K562 (cell line): Measurements from ENCODE around the gene VRK3. TPM values are rescaled to one million over a fixed set of nuclear protein-coding genes. Genes with fewer than 3 reads are reported as not detected.

Experiments used
- ATAC-seq: fragments of 200-7000 bp; cut with Tn5 transposase; 3 replicates; pipeline ENCODE4 v1.9.1; 2020; ENCODE audit warnings: moderate library complexity
- BruUV-seq: library from RNA; stranded (reverse); fragments of 400-500 nt; replicated peaks from 2 replicates; lab custom pipeline; 2021; lab: Mats Ljungman, UMichigan
- CTCF ChIA-PET: fragments of 300-600 bp; formaldehyde crosslinking; extraction: SDS; loops from one replicate; lab custom pipeline; 2021; ENCODE audit warnings: low intra/inter-chr PET ratio; lab: Yijun Ruan, JAX
- POLR2A ChIA-PET: fragments of 300-600, 350-650 bp; sonication (Branson Sonifier 250); formaldehyde crosslinking; extraction: SDS; loops from one replicate; lab custom pipeline; 2021; ENCODE audit warnings: antibody characterized with exemption, inconsistent platforms; lab: Yijun Ruan, JAX
- DNase-seq, 4 experiments: peaks; one replicate each; pipeline versions ENCODE4 v3.0.0 to v3.0.0-alpha.2; 2011 to 2018; ENCODE audit warnings: low spot score in 3 of 4, mixed read lengths in 3 of 4; ENCODE audit errors: extremely low read depth in 1 of 4
- FAIRE-seq: peaks from 2 replicates; lab custom pipeline; 2011; peaks lifted over from hg19 to GRCh38; lab: Jason Lieb, UNC
- H2AFZ ChIP-seq: 2 replicates; pipeline ENCODE4 v1.6.0; 2011; ENCODE audit warnings: low read depth, low read length, control low read depth, inconsistent platforms
- H3K27ac ChIP-seq: fragments of 200-600 bp; 3 replicates; pipeline ENCODE4 v1.8.0; 2011; ENCODE audit warnings: low read depth, mild to moderate bottlenecking, control low read depth, inconsistent platforms, low read length, moderate library complexity, mixed read lengths; ENCODE audit errors: extremely low read depth
- H3K27me3 ChIP-seq, 2 experiments: fragments of 300-600 bp in 1 of 2; 2 replicates in 1 of 2; 3 replicates in 1 of 2; pipeline versions ENCODE4 v1.6.0 to v1.8.0; 2011; ENCODE audit warnings: inconsistent platforms in 2 of 2, low read length in 2 of 2, mild to moderate bottlenecking in 1 of 2, mixed read lengths in 1 of 2, moderate library complexity in 1 of 2; ENCODE audit not compliant: control insufficient read depth in 2 of 2, insufficient read depth in 2 of 2
- H3K36me3 ChIP-seq: fragments of 300-600 bp; 3 replicates; pipeline ENCODE4 v1.8.0; 2011; ENCODE audit warnings: mild to moderate bottlenecking, low read length, inconsistent platforms; ENCODE audit not compliant: control insufficient read depth, insufficient read depth
- H3K4me1 ChIP-seq, 2 experiments: fragments of 200-600 bp in 1 of 2; replicated peaks in 1 of 2; 2 replicates in 1 of 2; 3 replicates in 1 of 2; pipeline versions ENCODE4 v1.5.1 to v1.8.0; 2011; ENCODE audit warnings: inconsistent platforms in 2 of 2, low read length in 2 of 2, mild to moderate bottlenecking in 1 of 2, mixed read lengths in 1 of 2, moderate library complexity in 1 of 2; ENCODE audit not compliant: control insufficient read depth in 2 of 2, insufficient read depth in 2 of 2
- H3K4me2 ChIP-seq: 2 replicates; pipeline ENCODE4 v1.6.1; 2011; ENCODE audit warnings: low read length, control low read depth, inconsistent platforms, mixed read lengths; ENCODE audit not compliant: insufficient read depth
- H3K4me3 ChIP-seq: fragments of 200-600 bp; sonication (generic), shearing (Covaris generic); 2 replicates; pipeline ENCODE4 v1.5.1; 2016; ENCODE audit warnings: control low read depth, inconsistent platforms
- H3K79me2 ChIP-seq: fragments of 200-600 bp; 3 replicates; pipeline ENCODE4 v1.8.0; 2011; ENCODE audit warnings: low read length, inconsistent platforms; ENCODE audit not compliant: control insufficient read depth, insufficient read depth
- H3K9ac ChIP-seq, 2 experiments: 2 replicates each; pipeline versions ENCODE4 v1.6.0 to v1.6.1; 2011; ENCODE audit warnings: low read depth in 2 of 2, low read length in 2 of 2, control low read depth in 1 of 2, inconsistent platforms in 1 of 2, mild to moderate bottlenecking in 1 of 2, mixed read lengths in 1 of 2; ENCODE audit not compliant: insufficient read depth in 1 of 2
- H3K9me1 ChIP-seq: one replicate; pipeline ENCODE4 v1.6.0; 2011; ENCODE audit warnings: inconsistent platforms, mild to moderate bottlenecking, low read length, moderate library complexity; ENCODE audit not compliant: control insufficient read depth, insufficient read depth
- H3K9me3 ChIP-seq: replicated peaks from 2 replicates; pipeline ENCODE4 v1.5.1; 2011; ENCODE audit warnings: low read depth, low read length, inconsistent platforms; ENCODE audit not compliant: control insufficient read depth, insufficient read depth
- H4K20me1 ChIP-seq: replicated peaks from 2 replicates; pipeline ENCODE4 v1.6.1; 2011; ENCODE audit warnings: low read length, inconsistent platforms, mixed read lengths; ENCODE audit not compliant: control insufficient read depth, insufficient read depth
- POLR2G ChIP-seq: fragments of 200-400 bp; formaldehyde crosslinking; IDR thresholded peaks from 2 replicates; pipeline ENCODE4 v1.6.1; 2017; ENCODE audit warnings: low read depth, mild to moderate bottlenecking, antibody characterized with exemption, low read length, moderate library complexity
- ZC3H4 ChIP-seq: sonication (generic); formaldehyde crosslinking; IDR thresholded peaks from 2 replicates; pipeline ENCODE4 v1.9.0; 2021; ENCODE audit warnings: missing genetic modification reagents, borderline replicate concordance
- ZNF121 ChIP-seq: sonication (generic); formaldehyde crosslinking; conservative IDR thresholded peaks from 2 replicates; pipeline ENCODE4 v1.8.0; 2022; ENCODE audit warnings: missing genetic modification reagents
- ZNF717 ChIP-seq: fragments of 250-450 bp; sonication (Bioruptor Pico); IDR thresholded peaks from 2 replicates; pipeline ENCODE4 v1.5.0; 2021
- WGBS: fragments of 100-300 bp; shearing (Covaris generic); methylation state at CpG from one replicate; pipeline ENCODE4 v1.1.6; 2016; ENCODE audit warnings: low coverage, mixed read lengths; ENCODE audit not compliant: insufficient coverage; ENCODE audit errors: missing lambda C conversion rate; 5-methylcytosine and 5-hydroxymethylcytosine counted together
- in situ Hi-C: fragments of 300-500 bp; cut with MboI; formaldehyde crosslinking; loops from 4 replicates; pipeline ENCODE4 v1.15.0; 2018; ENCODE audit warnings: inconsistent platforms, mixed read lengths
- intact Hi-C: fragments of 100-400 bp; cut with micrococcal nuclease; formaldehyde crosslinking; loops from 2 replicates; pipeline ENCODE4 v1.14.2; 2022
- polyA plus RNA-seq, 8 experiments: library from polyadenylated mRNA; depleted of rRNA in 4 of 8; stranded (reverse) in 5 of 8; unstranded in 3 of 8; fragments of >200 nt; fragmentation: Nextera tagmentation in 2 of 8; fragmentation: Illumina TruSeq in 1 of 8; extraction: Ambion mirVana in 2 of 8; extraction: Trizol in 1 of 8; gene quantifications; 2 replicates each; pipeline versions ENCODE4 v1.2.1 to v1.2.3, GENCODE V29; 2011 to 2014; ENCODE audit warnings: inconsistent platforms in 1 of 8, missing spikeins in 1 of 8
- total RNA-seq, 7 experiments: library from RNA; depleted of rRNA in 6 of 7; stranded (reverse); fragments of >200 nt in 6 of 7; fragmentation: Illumina TruSeq in 2 of 7; extraction: Trizol in 2 of 7; gene quantifications; 2 replicates each; pipeline versions ENCODE4 v1.2.1 to v1.2.3, GENCODE V29; 2011 to 2021; ENCODE audit warnings: low replicate concordance in 1 of 7
- TF ChIP-seq, protein P1 (sequence below): fragments of 250-450 bp; sonication (Bioruptor Pico); IDR thresholded peaks from 2 replicates; pipeline ENCODE4 v1.6.1; 2021; ENCODE audit warnings: mild to moderate bottlenecking

VRK3 gene
- total and polyA plus RNA-seq, 9 of the 15 experiments (the other 6 are each of a cell fraction or from before 2014, with no cell fraction given) = 25.6 to 94.3 (median 42.9) TPM

DNA sequence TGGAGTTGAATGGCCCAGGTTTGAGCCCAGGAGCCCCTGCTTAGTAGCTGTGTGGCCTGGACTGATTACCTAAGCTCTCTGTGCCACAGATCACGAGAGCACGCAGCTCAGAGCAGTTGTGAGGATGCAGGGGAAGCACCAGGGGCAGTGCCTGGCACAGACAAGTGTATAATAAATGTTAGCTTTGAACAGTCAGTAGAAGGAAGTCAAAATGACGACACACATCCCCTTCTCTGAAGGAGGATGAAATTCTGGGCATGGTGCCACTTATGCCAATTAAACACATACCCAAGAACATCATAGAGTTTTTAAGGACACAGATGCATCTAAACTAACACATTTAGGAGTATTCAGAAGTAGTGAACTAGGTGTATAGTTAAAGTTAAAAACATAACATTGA lies 39.3 kb downstream of the VRK3 start:
- CTCF ChIA-PET = interaction anchor here (1.4 kb wide), 1 partner anchor 48 kb away, joined by 4 read pairs; no protein-coding TSS in a partner anchor
- DNase-seq = no peak
- Histone ChIP-seq H2AFZ (no peak overlapping the region), H3K79me2 (no peaks in the 10 kb centered on the region), H3K4me1 (peaks cover 13 to 20% of the 10 kb centered on the region in 2 experiments; a peak in 4 of 5 replicates), H3K9me1 (peaks cover 3% of the 10 kb centered on the region), H3K4me2 (no peak overlapping the region), H3K9me3 (no peaks in the 10 kb centered on the region), H3K36me3 (peaks cover 20% of the 10 kb centered on the region; the same call in 2 of the 3 replicates), H4K20me1 (peaks cover 26% of the 10 kb centered on the region), H3K9ac (no peak overlapping the region), H3K27me3 (no peaks in the 10 kb centered on the region), H3K27ac (no peak overlapping the region), H3K4me3 (no peak overlapping the region)
- FAIRE-seq = no peak
- intact Hi-C loops (no loop called here), in situ Hi-C loops (no loop called here)
- ATAC-seq = no peak
- 55% methylated on average over 3 of the region's 3 CpGs for WGBS
- no TSS peak for BruUV-seq
- TF ChIP-seq ZNF717 (no peak), ZC3H4 (CRISPR knock-in tag) (no peak)
- POLR2A ChIA-PET = interaction anchor here (1.2 to 1.8 kb wide), 3 partner anchors 9 to 57 kb away, joined by 3 to 7 read pairs (median 5); partner anchors contain the start of genes ATF5 and NUP62

DNA sequence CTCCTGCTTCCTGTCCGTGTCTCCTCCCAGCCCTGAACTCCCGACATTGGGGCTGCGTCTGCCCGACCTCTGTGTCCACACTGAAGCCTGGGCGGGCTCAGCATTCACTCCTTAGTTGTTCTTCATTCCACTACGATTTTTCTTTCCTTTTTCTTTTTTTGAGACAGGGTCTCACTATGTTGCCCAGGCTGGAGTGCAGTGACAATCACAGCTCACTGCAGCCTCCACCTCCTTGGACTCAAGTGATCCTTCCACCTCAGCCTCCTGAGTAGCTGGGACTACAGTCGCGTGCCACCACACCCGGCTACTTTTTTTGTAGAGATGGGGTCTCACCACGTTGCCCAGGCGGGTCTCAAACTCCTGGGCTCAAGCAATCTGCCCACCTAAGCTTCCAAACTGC lies 40.7 kb downstream of the VRK3 start:
- peak; percentile 54; the same call in 1 of the 2 replicates for TF ChIP-seq ZNF121 (CRISPR knock-in tag)
- TF ChIP-seq POLR2G = 0 out of 2 replicates have a peak, but pooled peaks have one; percentile 20
- TF ChIP-seq, protein P1, sequence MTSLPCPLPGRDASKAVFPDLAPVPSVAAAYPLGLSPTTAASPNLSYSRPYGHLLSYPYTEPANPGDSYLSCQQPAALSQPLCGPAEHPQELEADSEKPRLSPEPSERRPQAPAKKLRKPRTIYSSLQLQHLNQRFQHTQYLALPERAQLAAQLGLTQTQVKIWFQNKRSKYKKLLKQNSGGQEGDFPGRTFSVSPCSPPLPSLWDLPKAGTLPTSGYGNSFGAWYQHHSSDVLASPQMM = no peak
- TF ChIP-seq, all 486 proteins: peak for 2
- no peak overlapping the region for H3K4me3 ChIP-seq
- in situ Hi-C loops = loop anchor here (5.0 kb wide), 1 partner anchor 92 kb away; no protein-coding TSS in a partner anchor
- WGBS = 57% methylated on average over 11 of the region's 11 CpGs
- H3K4me2 ChIP-seq = no peak overlapping the region
- peaks cover 26% of the 10 kb centered on the region for H4K20me1 ChIP-seq
- POLR2A ChIA-PET = interaction anchor here (1.0 to 1.8 kb wide), 4 partner anchors 9 to 46 kb away, joined by 3 to 6 read pairs (median 4); no protein-coding TSS in a partner anchor
- H2AFZ ChIP-seq = no peak overlapping the region
- H3K9ac ChIP-seq = no peak overlapping the region
- no peaks in the 10 kb centered on the region for H3K79me2 ChIP-seq
- no peak overlapping the region for H3K27ac ChIP-seq
- CTCF ChIA-PET = interaction anchor here (0.5 to 3.7 kb wide), 2 partner anchors 47 to 235 kb away, joined by 7 to 61 read pairs; no protein-coding TSS in a partner anchor
- H3K9me1 ChIP-seq = peaks cover 3% of the 10 kb centered on the region
- H3K27me3 ChIP-seq = no peaks in the 10 kb centered on the region
- peaks cover 13 to 20% of the 10 kb centered on the region in 2 experiments; a peak in 4 of 5 replicates for H3K4me1 ChIP-seq
- no peak for DNase-seq
- no peaks in the 10 kb centered on the region for H3K9me3 ChIP-seq
- no peak for FAIRE-seq
- peaks cover 20% of the 10 kb centered on the region; the same call in 2 of the 3 replicates for H3K36me3 ChIP-seq
- intact Hi-C loops = no loop called here
- no peak for ATAC-seq
- no TSS peak for BruUV-seq
